B cell (primary cell): ENCODE data around the gene ACYP1.

Source experiments
- EZH2 ChIP-seq: IDR thresholded peaks from 2 replicates; pipeline ENCODE4 v1.6.1; 2012; ENCODE audit warnings: borderline replicate concordance, low read depth, mild to moderate bottlenecking, moderate library complexity, low read length; ENCODE audit not compliant: insufficient read depth, poor library complexity, severe bottlenecking
- TF ChIP-seq, protein P1 (sequence below): fragments of 200-600 bp; IDR thresholded peaks from one replicate; pipeline ENCODE4 v1.8.0; 2022; ENCODE audit warnings: antibody characterized with exemption, mild to moderate bottlenecking

DNA sequence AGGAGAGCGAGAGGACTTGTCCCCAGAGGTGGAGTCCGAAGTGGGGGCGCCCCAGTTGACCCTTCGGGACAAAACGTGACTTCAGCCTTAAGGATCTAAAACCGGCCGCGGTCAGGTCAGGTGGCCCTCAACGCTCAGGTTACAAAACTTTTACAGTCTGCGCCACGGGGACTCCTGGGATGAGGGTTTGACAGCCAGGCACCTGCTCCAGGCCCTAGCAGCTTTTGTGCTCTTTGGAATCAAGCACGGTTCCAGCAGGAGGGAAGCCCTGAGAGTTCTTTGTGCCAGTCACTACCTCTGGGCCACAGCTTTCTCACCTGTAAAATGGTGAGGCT is 6.0 kb upstream of the ACYP1 start:
- TF ChIP-seq EZH2, result no peak
- TF ChIP-seq, protein P1, sequence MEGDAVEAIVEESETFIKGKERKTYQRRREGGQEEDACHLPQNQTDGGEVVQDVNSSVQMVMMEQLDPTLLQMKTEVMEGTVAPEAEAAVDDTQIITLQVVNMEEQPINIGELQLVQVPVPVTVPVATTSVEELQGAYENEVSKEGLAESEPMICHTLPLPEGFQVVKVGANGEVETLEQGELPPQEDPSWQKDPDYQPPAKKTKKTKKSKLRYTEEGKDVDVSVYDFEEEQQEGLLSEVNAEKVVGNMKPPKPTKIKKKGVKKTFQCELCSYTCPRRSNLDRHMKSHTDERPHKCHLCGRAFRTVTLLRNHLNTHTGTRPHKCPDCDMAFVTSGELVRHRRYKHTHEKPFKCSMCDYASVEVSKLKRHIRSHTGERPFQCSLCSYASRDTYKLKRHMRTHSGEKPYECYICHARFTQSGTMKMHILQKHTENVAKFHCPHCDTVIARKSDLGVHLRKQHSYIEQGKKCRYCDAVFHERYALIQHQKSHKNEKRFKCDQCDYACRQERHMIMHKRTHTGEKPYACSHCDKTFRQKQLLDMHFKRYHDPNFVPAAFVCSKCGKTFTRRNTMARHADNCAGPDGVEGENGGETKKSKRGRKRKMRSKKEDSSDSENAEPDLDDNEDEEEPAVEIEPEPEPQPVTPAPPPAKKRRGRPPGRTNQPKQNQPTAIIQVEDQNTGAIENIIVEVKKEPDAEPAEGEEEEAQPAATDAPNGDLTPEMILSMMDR, result no peak
